MM.1S (cell line): ENCODE data around the gene ARF1.

Experiments
- DNase-seq: peaks from one replicate; pipeline ENCODE4 v3.0.0-alpha.2; 2015
- H2AFZ ChIP-seq: fragments of 300-600 bp; sonication (generic); 2 replicates; pipeline ENCODE4 v1.6.0; 2016; ENCODE audit warnings: antibody characterized with exemption, low read length
- H3F3A ChIP-seq: fragments of 300-600 bp; sonication (generic); 2 replicates; pipeline ENCODE4 v1.6.1; 2016; ENCODE audit warnings: mild to moderate bottlenecking, antibody characterized with exemption, low read length, moderate library complexity, mixed read lengths; ENCODE audit not compliant: insufficient read depth
- H3K27ac ChIP-seq: fragments of 300-600 bp; sonication (generic); 2 replicates; pipeline ENCODE4 v1.5.1; 2016; ENCODE audit warnings: mild to moderate bottlenecking, low read length
- H3K27me3 ChIP-seq: fragments of 300-600 bp; sonication (generic); replicated peaks from 2 replicates; pipeline ENCODE4 v1.6.0; 2016; ENCODE audit warnings: low read length; ENCODE audit not compliant: insufficient read depth
- H3K36me3 ChIP-seq: fragments of 300-600 bp; sonication (generic); replicated peaks from 2 replicates; pipeline ENCODE4 v1.6.1; 2016; ENCODE audit warnings: mild to moderate bottlenecking, low read length, mixed read lengths; ENCODE audit not compliant: insufficient read depth
- H3K4me1 ChIP-seq: fragments of 300-600 bp; sonication (generic); 2 replicates; pipeline ENCODE4 v1.6.1; 2016; ENCODE audit warnings: low read length, mixed read lengths
- H3K4me2 ChIP-seq: fragments of 300-600 bp; sonication (generic); 2 replicates; pipeline ENCODE4 v1.6.0; 2016; ENCODE audit warnings: low read depth, low read length
- H3K4me3 ChIP-seq: fragments of 300-600 bp; sonication (generic); 2 replicates; pipeline ENCODE4 v1.5.1; 2016; ENCODE audit warnings: low read length, mixed read lengths
- H3K79me2 ChIP-seq: fragments of 300-600 bp; sonication (generic); 2 replicates; pipeline ENCODE4 v1.6.1; 2016; ENCODE audit warnings: mixed run types, low read length, mixed read lengths
- H3K9ac ChIP-seq: fragments of 300-600 bp; sonication (generic); 2 replicates; pipeline ENCODE4 v1.6.1; 2016; ENCODE audit warnings: low read length, mixed read lengths
- H3K9me2 ChIP-seq: fragments of 300-600 bp; sonication (generic); replicated peaks from 2 replicates; pipeline ENCODE4 v1.6.1; 2016; ENCODE audit warnings: mild to moderate bottlenecking, low read length, mixed read lengths; ENCODE audit not compliant: insufficient read depth
- H3K9me3 ChIP-seq: fragments of 300-600 bp; sonication (generic); replicated peaks from 2 replicates; pipeline ENCODE4 v1.6.1; 2016; ENCODE audit warnings: mild to moderate bottlenecking, low read length, mixed read lengths; ENCODE audit not compliant: insufficient read depth
- H4K20me1 ChIP-seq: fragments of 300-600 bp; sonication (generic); 2 replicates; pipeline ENCODE4 v1.6.1; 2016; ENCODE audit warnings: mild to moderate bottlenecking, low read length, moderate library complexity, mixed read lengths; ENCODE audit not compliant: insufficient read depth
- EZH2 ChIP-seq: fragments of 300-600 bp; sonication (generic); optimal IDR thresholded peaks from 2 replicates; pipeline ENCODE3; 2017; ENCODE audit warnings: low read depth, mild to moderate bottlenecking, antibody characterized with exemption, low read length, mixed read lengths
- EZH2phosphoT487 ChIP-seq: fragments of 300-600 bp; sonication (generic); IDR thresholded peaks from 2 replicates; pipeline ENCODE4 v1.6.1; 2018; ENCODE audit warnings: antibody characterized with exemption, low read length
- TF ChIP-seq, protein P1 (sequence below): fragments of 300-600 bp; sonication (generic); IDR thresholded peaks from 2 replicates; pipeline ENCODE4 v1.5.1; 2016; ENCODE audit warnings: antibody characterized with exemption, low read length, mixed read lengths

ARF1 gene

GRCh38 chr1:228122921-228123441, 40.5 kb downstream of the ARF1 start:
- Histone ChIP-seq H3K4me3 (no peak overlapping the region), H3K79me2 (no peaks in the 10 kb centered on the region), H3K9me3 (no peaks in the 10 kb centered on the region), H3K4me1 (no peaks in the 10 kb centered on the region), H3F3A (no peaks in the 10 kb centered on the region), H2AFZ (no peak overlapping the region), H3K36me3 (no peaks in the 10 kb centered on the region), H3K4me2 (no peak overlapping the region), H3K9ac (no peak overlapping the region), H3K27ac (no peak overlapping the region), H4K20me1 (no peaks in the 10 kb centered on the region), H3K27me3 (no peaks in the 10 kb centered on the region), H3K9me2 (no peaks in the 10 kb centered on the region)
- TF ChIP-seq, protein P1, sequence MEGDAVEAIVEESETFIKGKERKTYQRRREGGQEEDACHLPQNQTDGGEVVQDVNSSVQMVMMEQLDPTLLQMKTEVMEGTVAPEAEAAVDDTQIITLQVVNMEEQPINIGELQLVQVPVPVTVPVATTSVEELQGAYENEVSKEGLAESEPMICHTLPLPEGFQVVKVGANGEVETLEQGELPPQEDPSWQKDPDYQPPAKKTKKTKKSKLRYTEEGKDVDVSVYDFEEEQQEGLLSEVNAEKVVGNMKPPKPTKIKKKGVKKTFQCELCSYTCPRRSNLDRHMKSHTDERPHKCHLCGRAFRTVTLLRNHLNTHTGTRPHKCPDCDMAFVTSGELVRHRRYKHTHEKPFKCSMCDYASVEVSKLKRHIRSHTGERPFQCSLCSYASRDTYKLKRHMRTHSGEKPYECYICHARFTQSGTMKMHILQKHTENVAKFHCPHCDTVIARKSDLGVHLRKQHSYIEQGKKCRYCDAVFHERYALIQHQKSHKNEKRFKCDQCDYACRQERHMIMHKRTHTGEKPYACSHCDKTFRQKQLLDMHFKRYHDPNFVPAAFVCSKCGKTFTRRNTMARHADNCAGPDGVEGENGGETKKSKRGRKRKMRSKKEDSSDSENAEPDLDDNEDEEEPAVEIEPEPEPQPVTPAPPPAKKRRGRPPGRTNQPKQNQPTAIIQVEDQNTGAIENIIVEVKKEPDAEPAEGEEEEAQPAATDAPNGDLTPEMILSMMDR, result no peak
- TF ChIP-seq EZH2phosphoT487, result no peak
- no peak for TF ChIP-seq EZH2
- no peak for DNase-seq

GRCh38 chr1:228123505-228123904, 41.0 kb downstream of the ARF1 start:
- H3F3A ChIP-seq, result no peaks in the 10 kb centered on the region
- H3K27ac ChIP-seq, result no peak overlapping the region
- no peaks in the 10 kb centered on the region for H3K4me1 ChIP-seq
- H3K36me3 ChIP-seq, result no peaks in the 10 kb centered on the region
- H2AFZ ChIP-seq, result no peak overlapping the region
- no peak overlapping the region for H3K4me2 ChIP-seq
- H3K9me3 ChIP-seq, result no peaks in the 10 kb centered on the region
- no peaks in the 10 kb centered on the region for H3K79me2 ChIP-seq
- no peak overlapping the region for H3K9ac ChIP-seq
- DNase-seq, result no peak
- H3K27me3 ChIP-seq, result no peaks in the 10 kb centered on the region
- H3K4me3 ChIP-seq, result no peak overlapping the region
- no peaks in the 10 kb centered on the region for H4K20me1 ChIP-seq
- no peaks in the 10 kb centered on the region for H3K9me2 ChIP-seq
- no peak for TF ChIP-seq EZH2phosphoT487
- TF ChIP-seq, protein P1, result no peak
- no peak for TF ChIP-seq EZH2

- no peaks in the 10 kb centered on the region for H4K20me1 ChIP-seq
- no peak overlapping the region for H3K27ac ChIP-seq
- H3K4me1 ChIP-seq, result no peaks in the 10 kb centered on the region
- DNase-seq, result no peak
- H3K9me3 ChIP-seq, result no peaks in the 10 kb centered on the region
- no peak overlapping the region for H2AFZ ChIP-seq
- no peaks in the 10 kb centered on the region for H3K36me3 ChIP-seq
- H3K9me2 ChIP-seq, result no peaks in the 10 kb centered on the region
- no peaks in the 10 kb centered on the region for H3K27me3 ChIP-seq
- no peaks in the 10 kb centered on the region for H3F3A ChIP-seq
- H3K4me2 ChIP-seq, result no peak overlapping the region
- no peaks in the 10 kb centered on the region for H3K79me2 ChIP-seq
- TF ChIP-seq EZH2phosphoT487, result no peak
- no peak for TF ChIP-seq EZH2
- TF ChIP-seq, protein P1, result no peak
- H3K4me3 ChIP-seq, result no peak overlapping the region
- H3K9ac ChIP-seq, result no peak overlapping the region
These were observed 42.7 kb downstream of the ARF1 start for GRCh38 chr1:228125185-228125584.
